Testis (tissue), 2 donors: ENCODE measurements around the gene FURIN.

ENCODE experiments used
- POLR2A ChIP-seq: fragments of 450-650 bp; IDR thresholded peaks from one replicate; pipeline ENCODE4 v1.6.1; 2017; ENCODE audit warnings: antibody characterized with exemption, mild to moderate bottlenecking, moderate library complexity
- TF ChIP-seq, protein P1 (sequence below), 3 experiments: fragments of 450-650 bp in 2 of 3; fragments of 200-600 bp in 1 of 3; sonication (generic) in 1 of 3; IDR thresholded peaks; one replicate each; pipeline ENCODE4 v1.5.1; 2016 to 2019; ENCODE audit warnings: antibody characterized with exemption in 3 of 3, mild to moderate bottlenecking in 2 of 3, moderate library complexity in 1 of 3

DNA sequence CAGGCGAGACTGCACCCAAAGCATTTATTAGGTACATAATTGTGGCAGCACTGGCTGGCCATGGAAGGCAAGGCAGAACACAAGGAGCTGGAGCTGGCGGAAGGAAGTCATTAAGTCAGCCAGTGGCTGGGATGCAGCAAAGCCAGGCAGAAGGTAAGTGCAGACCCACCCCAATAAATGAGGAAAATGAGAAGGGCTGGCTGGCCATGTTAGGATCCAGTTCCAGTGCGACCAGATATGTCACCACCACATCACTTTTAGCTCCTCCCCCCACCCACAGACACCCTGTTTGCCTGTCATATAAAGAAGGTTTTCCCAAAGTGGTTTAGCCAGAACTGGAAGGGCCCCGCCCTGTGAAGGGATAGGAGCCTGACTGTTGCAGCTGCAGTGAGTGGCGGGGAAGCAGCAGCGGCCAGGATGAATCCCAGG is at the start of gene FURIN:
- no peak for TF ChIP-seq POLR2A
- TF ChIP-seq, protein P1, sequence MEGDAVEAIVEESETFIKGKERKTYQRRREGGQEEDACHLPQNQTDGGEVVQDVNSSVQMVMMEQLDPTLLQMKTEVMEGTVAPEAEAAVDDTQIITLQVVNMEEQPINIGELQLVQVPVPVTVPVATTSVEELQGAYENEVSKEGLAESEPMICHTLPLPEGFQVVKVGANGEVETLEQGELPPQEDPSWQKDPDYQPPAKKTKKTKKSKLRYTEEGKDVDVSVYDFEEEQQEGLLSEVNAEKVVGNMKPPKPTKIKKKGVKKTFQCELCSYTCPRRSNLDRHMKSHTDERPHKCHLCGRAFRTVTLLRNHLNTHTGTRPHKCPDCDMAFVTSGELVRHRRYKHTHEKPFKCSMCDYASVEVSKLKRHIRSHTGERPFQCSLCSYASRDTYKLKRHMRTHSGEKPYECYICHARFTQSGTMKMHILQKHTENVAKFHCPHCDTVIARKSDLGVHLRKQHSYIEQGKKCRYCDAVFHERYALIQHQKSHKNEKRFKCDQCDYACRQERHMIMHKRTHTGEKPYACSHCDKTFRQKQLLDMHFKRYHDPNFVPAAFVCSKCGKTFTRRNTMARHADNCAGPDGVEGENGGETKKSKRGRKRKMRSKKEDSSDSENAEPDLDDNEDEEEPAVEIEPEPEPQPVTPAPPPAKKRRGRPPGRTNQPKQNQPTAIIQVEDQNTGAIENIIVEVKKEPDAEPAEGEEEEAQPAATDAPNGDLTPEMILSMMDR (IDR thresholded peaks at IDR 0.05) = no peak
